SK-N-SH (cell line): Measurements from ENCODE around the gene HAUS3.

Source experiments
- EZH2phosphoT487 ChIP-seq: fragments of 200-600 bp; sonication (generic); IDR thresholded peaks from 2 replicates; pipeline ENCODE4 v1.6.1; 2017; ENCODE audit warnings: low read depth, mixed run types, mild to moderate bottlenecking, antibody characterized with exemption, moderate library complexity, borderline replicate concordance
- FOSL2 ChIP-seq: IDR thresholded peaks from 2 replicates; pipeline ENCODE4 v1.4.0; 2012; ENCODE audit warnings: low read depth, mild to moderate bottlenecking, moderate library complexity, borderline replicate concordance
- GABPA ChIP-seq: IDR thresholded peaks from 2 replicates; pipeline ENCODE4 v1.4.0; 2012; ENCODE audit warnings: low read depth, mild to moderate bottlenecking
- MXI1 ChIP-seq: IDR thresholded peaks from 2 replicates; pipeline ENCODE4 v1.6.1; 2012; ENCODE audit warnings: mild to moderate bottlenecking, low read depth, low read length, improper control_type of control experiment
- RAD21 ChIP-seq: IDR thresholded peaks from 2 replicates; pipeline ENCODE4 v1.6.1; 2012; ENCODE audit warnings: mild to moderate bottlenecking, low read length
- RCOR1 ChIP-seq: fragments of 150-350 bp; IDR thresholded peaks from 2 replicates; pipeline ENCODE4 v1.6.1; 2017; ENCODE audit warnings: antibody characterized with exemption, low read length
- SIN3A ChIP-seq: IDR thresholded peaks from 2 replicates; pipeline ENCODE4 v1.6.1; 2012; ENCODE audit warnings: low read depth, mild to moderate bottlenecking, low read length, moderate library complexity, borderline replicate concordance
- TAF1 ChIP-seq: IDR thresholded peaks from 2 replicates; pipeline ENCODE4 v1.6.1; 2012; ENCODE audit warnings: low read depth, mild to moderate bottlenecking, low read length, moderate library complexity, borderline replicate concordance
- TCF12 ChIP-seq: IDR thresholded peaks from 2 replicates; pipeline ENCODE4 v1.4.0; 2012
- TF ChIP-seq, protein P1 (sequence below): fragments of 200-600 bp; sonication (generic); IDR thresholded peaks from 2 replicates; pipeline ENCODE4 v1.6.1; 2017; ENCODE audit warnings: antibody characterized with exemption, mild to moderate bottlenecking, moderate library complexity
- TF ChIP-seq, protein P2 (sequence below): IDR thresholded peaks from 2 replicates; pipeline ENCODE4 v1.4.0; 2012; ENCODE audit warnings: low read depth
- TF ChIP-seq, protein P3 (sequence below): fragments of 150-350 bp; IDR thresholded peaks from 2 replicates; pipeline ENCODE4 v1.6.1; 2017; ENCODE audit warnings: antibody characterized with exemption, low read length, low read depth, borderline replicate concordance
- TF ChIP-seq, protein P4 (sequence below): IDR thresholded peaks from 2 replicates; pipeline ENCODE4 v1.6.1; 2012; ENCODE audit warnings: mild to moderate bottlenecking, low read depth, low read length, moderate library complexity
- TF ChIP-seq, protein P5 (sequence below): IDR thresholded peaks from 2 replicates; pipeline ENCODE4 v1.4.0; 2012; ENCODE audit warnings: low read depth, borderline replicate concordance

DNA sequence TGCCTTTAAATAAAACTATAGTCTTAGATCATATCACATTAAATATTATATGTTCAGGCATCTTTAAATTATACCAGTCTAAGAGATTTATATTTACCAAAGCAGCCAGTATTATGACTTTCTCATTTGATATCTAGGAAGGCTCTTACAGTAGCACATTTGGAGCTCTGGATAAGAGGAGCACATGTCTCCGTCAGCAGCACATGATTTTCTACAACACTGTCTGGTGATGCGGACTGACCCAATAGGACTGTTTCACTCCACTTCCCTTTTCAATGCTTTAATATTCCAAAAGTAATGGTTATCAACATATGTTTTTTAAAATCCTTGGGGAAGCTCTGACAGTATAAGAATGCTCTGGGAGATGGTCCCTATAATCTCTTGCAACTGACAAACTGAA is 61.5 kb downstream of the HAUS3 start:
- TF ChIP-seq RCOR1 (no peak), EZH2phosphoT487 (no peak), SIN3A (no peak), MXI1 (no peak), TCF12 (no peak), RAD21 (no peak), TAF1 (no peak), GABPA (no peak), FOSL2 (no peak)
- TF ChIP-seq, protein P1, sequence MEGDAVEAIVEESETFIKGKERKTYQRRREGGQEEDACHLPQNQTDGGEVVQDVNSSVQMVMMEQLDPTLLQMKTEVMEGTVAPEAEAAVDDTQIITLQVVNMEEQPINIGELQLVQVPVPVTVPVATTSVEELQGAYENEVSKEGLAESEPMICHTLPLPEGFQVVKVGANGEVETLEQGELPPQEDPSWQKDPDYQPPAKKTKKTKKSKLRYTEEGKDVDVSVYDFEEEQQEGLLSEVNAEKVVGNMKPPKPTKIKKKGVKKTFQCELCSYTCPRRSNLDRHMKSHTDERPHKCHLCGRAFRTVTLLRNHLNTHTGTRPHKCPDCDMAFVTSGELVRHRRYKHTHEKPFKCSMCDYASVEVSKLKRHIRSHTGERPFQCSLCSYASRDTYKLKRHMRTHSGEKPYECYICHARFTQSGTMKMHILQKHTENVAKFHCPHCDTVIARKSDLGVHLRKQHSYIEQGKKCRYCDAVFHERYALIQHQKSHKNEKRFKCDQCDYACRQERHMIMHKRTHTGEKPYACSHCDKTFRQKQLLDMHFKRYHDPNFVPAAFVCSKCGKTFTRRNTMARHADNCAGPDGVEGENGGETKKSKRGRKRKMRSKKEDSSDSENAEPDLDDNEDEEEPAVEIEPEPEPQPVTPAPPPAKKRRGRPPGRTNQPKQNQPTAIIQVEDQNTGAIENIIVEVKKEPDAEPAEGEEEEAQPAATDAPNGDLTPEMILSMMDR, result no peak
- TF ChIP-seq, protein P2, sequence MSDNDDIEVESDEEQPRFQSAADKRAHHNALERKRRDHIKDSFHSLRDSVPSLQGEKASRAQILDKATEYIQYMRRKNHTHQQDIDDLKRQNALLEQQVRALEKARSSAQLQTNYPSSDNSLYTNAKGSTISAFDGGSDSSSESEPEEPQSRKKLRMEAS, result no peak
- TF ChIP-seq, protein P3, sequence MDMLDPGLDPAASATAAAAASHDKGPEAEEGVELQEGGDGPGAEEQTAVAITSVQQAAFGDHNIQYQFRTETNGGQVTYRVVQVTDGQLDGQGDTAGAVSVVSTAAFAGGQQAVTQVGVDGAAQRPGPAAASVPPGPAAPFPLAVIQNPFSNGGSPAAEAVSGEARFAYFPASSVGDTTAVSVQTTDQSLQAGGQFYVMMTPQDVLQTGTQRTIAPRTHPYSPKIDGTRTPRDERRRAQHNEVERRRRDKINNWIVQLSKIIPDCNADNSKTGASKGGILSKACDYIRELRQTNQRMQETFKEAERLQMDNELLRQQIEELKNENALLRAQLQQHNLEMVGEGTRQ, result no peak
- TF ChIP-seq, protein P4, sequence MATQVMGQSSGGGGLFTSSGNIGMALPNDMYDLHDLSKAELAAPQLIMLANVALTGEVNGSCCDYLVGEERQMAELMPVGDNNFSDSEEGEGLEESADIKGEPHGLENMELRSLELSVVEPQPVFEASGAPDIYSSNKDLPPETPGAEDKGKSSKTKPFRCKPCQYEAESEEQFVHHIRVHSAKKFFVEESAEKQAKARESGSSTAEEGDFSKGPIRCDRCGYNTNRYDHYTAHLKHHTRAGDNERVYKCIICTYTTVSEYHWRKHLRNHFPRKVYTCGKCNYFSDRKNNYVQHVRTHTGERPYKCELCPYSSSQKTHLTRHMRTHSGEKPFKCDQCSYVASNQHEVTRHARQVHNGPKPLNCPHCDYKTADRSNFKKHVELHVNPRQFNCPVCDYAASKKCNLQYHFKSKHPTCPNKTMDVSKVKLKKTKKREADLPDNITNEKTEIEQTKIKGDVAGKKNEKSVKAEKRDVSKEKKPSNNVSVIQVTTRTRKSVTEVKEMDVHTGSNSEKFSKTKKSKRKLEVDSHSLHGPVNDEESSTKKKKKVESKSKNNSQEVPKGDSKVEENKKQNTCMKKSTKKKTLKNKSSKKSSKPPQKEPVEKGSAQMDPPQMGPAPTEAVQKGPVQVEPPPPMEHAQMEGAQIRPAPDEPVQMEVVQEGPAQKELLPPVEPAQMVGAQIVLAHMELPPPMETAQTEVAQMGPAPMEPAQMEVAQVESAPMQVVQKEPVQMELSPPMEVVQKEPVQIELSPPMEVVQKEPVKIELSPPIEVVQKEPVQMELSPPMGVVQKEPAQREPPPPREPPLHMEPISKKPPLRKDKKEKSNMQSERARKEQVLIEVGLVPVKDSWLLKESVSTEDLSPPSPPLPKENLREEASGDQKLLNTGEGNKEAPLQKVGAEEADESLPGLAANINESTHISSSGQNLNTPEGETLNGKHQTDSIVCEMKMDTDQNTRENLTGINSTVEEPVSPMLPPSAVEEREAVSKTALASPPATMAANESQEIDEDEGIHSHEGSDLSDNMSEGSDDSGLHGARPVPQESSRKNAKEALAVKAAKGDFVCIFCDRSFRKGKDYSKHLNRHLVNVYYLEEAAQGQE, result no peak
- TF ChIP-seq, protein P5, sequence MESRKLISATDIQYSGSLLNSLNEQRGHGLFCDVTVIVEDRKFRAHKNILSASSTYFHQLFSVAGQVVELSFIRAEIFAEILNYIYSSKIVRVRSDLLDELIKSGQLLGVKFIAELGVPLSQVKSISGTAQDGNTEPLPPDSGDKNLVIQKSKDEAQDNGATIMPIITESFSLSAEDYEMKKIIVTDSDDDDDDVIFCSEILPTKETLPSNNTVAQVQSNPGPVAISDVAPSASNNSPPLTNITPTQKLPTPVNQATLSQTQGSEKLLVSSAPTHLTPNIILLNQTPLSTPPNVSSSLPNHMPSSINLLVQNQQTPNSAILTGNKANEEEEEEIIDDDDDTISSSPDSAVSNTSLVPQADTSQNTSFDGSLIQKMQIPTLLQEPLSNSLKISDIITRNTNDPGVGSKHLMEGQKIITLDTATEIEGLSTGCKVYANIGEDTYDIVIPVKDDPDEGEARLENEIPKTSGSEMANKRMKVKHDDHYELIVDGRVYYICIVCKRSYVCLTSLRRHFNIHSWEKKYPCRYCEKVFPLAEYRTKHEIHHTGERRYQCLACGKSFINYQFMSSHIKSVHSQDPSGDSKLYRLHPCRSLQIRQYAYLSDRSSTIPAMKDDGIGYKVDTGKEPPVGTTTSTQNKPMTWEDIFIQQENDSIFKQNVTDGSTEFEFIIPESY, result no peak
